Kidney glomerular epithelial cell (primary cell): Measurements from ENCODE around the gene DUSP5.
"Not testable (repeated sequence)": the region's sequence is repeated elsewhere in the genome, so short reads cannot be mapped to it uniquely, and the experiment has no call there.

Experiments
- DNase-seq: peaks from one replicate; lab custom pipeline; 2025; lab: John Stamatoyannopoulos, UW

Gene DUSP5

DNA sequence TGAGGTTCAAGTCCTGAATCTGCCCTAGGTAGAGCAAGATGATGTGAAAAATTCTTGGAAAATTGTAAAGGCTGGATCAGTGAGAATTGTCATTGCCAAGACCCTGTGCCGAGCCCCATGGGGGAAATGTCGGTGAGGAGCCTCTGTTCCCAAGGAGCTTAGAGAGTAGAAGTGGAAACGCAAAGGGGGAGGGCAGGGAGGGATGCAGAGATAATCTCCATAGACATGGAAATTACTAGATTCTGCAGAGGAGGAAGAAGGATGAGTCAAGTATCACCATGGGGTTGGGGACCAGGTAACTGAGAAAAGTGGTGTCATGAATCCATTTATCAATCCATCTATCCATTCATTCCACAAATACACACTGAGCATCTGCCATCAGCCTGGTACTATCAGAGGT lies 26.0 kb downstream of the DUSP5 start:
- DNase-seq, result no peak

DNA sequence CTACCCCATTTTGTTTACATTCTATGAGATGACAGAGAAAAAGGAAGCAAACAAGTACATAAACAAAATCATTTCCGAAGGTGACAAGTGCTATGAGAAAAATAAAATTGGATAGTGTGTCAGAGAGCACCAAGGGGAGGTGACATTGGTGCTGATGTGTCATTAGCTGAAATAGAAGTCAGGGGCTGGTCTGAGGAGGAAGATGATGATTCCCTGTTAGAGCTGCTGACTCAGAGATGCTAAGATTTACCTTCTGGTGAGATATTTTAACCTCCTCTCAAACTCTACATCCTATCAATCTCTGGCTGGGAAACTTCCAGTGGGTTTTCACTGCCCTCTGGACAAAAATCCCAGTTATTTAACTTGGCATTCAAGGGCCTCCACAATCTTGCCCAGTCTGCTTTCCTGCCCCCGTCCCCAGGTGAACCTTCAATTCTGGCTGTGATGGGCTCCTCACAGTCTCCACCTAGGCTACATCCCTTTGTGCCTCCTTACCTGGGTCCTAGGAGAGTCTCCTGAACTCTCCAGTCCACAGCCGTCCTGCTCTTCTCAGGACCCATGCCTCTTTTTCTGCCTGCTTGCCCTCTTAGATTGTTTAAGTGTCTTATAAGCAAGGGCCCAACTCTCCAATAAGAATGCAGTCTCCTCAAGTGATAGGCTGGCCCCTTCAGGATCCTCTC lies 26.6 kb downstream of the DUSP5 start:
- no peak for DNase-seq

DNA sequence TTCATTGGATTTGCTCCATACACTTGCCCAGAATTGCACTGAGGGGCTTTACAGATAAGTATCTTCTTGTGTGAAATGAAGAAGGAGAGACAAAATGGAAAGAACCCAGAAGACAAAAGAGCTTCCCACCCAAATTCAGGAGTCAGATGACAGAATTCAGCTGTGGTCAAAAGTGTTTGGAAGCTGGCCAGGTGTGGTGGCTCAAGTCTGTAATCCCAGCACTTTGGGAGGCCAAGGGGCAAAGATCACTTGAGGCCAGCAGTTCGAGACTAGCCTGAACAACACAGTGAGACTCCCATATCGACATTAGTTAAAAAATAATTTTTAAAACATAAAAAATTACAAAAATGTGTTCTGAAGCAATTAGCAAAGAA lies 27.1 kb downstream of the DUSP5 start:
- DNase-seq, result no peak

DNA sequence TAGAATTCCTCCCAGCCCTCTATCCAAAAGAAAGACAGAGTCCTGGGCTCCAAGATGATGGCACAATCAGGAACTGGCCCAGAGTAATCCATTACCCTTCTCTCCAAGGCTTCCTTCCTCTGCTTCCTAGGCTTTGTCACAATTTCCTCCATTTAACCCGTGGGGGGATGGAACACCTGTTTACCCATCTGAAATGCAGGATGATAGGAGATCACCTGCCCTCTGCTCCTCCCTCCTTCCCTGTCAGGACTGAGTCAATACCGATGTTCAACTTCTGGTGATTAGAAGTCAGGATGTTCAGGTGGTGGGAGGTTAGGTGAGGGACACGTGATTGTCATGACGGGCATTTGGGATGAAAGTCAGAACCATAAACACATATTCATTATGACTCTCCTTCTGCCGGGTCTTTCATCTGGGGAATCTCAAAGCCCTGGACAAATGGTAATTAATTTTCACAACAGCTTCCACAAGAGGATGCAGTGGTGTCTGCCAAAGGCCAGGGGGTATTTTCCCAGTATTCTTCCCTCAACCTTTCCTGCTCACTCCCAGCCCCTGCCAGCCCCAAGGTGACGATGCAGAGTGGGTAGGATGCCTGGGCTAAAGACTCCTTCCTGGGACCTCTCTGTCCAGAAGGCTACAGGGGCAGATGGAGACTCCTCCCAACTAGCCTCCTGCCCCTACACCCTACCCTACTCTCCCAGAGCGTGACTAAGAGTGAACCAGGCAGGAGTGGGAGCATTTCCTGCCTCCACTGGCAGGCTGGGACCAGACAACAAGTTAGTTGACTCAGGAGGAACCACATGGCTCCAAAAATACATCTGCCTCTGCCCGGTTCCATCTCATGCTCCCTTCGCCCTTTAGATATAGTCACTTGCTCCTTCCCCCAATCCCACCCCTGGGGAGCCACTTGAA lies 27.9 kb downstream of the DUSP5 start:
- DNase-seq, result no peak

DNA sequence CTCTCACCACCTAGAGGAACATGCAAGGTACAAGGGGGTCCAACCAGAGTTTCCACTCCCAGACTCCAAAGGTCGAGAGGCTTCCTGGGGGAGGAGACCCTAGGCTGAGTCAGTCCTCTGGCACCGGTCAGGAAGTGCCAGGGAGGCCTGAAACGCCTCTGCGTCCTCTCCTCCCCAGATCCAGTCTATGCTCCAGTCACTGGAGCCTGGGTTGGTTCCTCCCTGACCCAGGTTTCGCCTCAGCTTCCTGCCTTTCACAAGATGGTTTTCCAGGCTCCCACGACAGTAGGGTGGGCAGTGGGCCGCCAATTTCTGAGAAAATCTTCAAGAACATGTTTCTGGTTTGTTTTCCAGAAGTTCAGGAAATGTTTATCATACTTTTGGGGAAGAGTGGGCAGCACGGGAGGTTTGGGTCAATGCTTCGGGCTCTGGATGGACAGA lies 30.0 kb downstream of the DUSP5 start:
- no peak for DNase-seq

DNA sequence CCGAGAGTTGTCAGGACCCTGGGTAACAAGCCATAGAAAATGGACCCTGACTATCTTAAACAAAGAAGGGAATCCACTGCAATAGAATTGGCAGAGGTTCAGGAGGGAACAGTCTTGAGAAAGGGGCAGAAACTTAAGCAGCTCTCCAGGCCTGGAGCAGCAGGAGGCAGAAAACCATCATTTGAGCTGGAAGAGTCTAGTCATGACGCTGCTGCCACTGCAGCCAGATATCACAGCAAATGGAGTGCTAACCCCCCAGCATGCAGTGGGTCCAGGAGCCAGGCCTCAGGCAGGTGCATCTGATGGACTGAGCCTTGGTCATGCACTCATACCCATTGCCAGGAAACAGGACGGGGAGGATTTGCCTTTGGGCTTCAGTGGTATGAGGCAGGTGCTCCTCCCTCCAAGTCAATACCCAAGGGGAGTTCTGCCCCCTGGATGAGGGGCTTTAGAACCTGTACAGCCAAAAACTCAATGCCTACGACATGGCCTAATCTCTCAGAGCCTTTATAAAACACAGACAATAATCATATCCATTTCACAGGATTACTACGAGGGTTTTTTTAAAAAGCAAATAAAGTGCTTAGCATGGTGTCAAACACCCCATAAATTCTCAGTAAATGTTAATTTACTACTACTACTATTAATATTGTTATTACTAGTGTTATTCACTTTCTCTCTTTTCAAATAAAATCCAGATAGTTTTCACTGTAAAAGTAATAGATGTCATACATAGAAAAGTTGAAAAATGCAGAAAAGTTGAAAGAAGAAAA lies 30.7 kb downstream of the DUSP5 start:
- no peak for DNase-seq

DNA sequence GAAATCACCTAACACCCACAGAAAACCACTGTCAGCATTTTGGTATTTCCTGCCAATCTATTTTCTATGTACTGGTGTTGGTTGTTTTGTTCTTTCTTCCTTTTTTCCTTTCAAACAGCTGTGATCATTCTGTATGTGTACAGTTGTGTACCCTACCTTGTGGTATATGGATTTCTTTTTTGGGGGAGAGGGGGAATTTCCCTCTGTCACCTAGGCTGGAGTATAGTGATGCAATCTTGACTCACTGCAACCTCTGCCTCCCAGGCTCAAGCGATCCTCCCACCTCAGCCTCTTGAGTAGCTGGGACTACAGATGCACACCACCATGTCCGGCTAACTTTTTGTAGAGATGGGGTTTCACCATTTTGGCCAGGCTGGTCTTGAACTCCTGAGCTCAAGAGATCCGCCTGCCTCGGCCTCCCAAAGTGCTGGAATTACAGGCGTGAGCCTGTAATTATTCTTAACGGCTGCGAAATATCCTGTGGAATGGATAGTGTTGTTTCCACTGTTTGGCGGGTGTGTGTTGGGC lies 31.4 kb downstream of the DUSP5 start:
- not testable (repeated sequence) for DNase-seq

DNA sequence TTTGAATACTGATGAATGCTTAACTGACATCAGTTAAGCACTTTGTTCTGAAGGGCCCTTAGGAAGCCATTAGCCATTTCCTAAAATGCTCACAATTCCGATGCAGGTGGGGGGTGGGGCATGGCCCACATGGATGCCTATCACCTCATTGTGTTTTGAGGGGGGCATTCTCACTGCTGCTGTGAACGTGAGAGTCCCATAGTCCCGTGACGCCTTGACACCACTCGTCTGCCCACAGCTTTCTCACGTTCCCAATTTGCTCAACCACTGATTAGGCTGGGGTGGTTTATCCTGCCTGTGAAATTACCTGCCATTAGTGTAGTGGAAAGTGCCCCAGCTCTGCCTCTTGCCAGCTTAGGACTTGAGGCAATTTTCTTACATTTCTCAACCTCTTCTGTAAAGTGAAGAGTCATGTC lies 31.9 kb downstream of the DUSP5 start:
- no peak for DNase-seq

DNA sequence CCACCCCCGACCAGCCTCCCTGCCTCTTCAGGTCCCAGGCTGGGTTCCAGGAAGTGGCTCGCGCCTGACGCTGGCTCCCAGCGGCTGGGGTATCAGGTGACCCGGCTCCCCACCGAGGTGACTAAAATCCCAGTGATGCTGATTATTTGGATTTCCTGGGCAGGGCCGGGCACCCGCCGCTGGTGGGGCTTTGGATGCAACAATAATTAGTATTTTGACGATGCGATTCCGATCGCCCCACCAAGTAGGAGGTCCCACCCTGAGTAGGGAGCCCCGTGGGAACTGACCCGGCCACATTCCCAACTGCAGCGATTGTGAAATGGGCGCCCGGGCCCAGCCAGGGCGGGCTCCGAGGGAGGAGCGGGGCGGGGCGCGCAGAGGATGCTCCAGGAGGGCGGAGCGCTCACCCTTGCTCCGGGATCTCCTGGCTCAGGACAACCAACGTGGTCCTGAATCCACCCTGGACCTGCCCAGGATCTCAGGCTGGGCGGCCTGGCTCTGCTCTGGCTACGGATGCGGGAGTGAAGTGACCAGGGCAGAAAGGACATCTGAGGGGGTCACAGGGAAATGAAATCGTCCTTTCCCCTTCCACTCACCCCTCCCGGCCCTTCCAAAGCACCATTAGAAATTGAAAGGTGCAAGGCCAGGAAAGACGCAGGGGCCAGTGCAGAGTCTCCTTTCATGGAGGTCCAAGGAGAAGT lies 32.6 kb downstream of the DUSP5 start:
- DNase-seq, result no peak

DNA sequence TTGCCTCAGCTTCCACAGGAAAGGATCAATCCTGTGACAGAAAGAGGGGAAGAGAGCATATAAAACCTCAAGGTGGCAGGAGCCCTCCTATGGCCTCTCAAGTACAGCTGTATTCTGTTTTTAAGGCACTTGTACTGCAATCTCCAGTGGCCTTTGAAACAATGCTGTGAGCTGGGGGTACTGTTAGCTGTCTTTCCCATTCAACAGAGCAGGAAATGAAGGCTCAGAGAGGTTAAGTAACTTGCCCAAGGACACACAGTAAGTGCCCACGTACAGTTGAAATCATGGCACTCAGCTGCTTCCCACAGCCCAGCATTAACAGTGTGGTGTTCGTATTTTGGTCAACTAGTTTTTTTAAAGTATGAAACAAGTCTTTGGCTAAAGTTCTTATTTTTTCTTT lies 34.0 kb downstream of the DUSP5 start:
- DNase-seq, result no peak

DNA sequence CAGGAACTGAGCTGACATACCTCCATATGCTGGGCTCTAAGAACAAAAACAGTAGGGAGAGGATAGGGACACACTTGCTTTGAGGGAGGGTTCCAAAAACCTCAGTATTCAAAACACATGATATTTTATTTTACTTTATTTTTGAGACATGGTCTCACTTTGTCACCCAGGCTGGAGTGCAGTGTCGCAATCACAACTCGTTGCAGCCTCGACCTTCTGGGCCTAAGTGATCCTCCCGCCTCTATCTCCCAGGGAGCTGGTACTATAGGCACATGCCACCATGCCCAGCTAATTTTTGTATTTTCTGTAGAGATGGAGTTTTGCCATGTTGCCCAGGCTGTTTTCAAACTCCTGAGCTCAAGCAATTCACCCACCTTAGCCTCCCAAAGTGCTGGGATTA lies 34.9 kb downstream of the DUSP5 start:
- DNase-seq, result not testable (repeated sequence)

DNA sequence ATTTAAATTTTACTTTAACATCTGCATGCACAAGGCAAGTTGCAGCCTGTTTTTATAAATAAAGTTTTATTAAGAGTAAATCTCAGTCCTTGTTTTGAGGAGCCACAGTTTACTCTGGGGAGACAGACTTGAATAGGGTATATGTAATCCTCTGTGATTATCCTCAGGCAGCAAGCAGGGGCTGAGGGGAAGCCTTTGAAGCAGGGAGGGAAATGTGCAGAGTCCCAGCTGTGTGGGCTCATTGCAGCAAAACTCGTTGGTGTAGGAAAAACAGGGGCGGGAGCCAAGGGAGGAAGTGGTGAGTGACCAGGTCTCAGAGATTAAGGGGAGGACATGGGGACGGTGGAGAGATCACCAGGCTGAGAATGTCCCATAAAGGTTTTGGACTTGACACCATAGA lies 35.4 kb downstream of the DUSP5 start:
- DNase-seq, result no peak

DNA sequence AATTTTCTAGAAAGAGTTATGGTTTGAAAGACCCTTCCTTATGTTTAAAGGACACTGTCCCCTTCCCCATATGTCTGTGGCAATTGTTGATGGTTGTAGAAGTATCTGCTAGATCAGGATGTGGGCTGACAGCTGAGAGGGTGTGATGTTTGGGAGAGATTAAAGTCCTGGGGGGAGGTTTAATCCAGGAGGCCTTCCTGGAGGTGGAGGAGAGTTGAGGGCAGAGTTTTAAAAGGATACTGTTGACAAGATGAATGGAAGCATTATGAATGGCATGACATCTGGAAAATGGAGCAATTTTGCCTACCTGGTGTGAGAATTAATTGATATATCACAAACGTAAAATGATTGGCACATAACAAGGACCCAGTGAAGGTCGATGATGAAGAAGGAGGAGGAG lies 36.9 kb downstream of the DUSP5 start:
- DNase-seq, result no peak

DNA sequence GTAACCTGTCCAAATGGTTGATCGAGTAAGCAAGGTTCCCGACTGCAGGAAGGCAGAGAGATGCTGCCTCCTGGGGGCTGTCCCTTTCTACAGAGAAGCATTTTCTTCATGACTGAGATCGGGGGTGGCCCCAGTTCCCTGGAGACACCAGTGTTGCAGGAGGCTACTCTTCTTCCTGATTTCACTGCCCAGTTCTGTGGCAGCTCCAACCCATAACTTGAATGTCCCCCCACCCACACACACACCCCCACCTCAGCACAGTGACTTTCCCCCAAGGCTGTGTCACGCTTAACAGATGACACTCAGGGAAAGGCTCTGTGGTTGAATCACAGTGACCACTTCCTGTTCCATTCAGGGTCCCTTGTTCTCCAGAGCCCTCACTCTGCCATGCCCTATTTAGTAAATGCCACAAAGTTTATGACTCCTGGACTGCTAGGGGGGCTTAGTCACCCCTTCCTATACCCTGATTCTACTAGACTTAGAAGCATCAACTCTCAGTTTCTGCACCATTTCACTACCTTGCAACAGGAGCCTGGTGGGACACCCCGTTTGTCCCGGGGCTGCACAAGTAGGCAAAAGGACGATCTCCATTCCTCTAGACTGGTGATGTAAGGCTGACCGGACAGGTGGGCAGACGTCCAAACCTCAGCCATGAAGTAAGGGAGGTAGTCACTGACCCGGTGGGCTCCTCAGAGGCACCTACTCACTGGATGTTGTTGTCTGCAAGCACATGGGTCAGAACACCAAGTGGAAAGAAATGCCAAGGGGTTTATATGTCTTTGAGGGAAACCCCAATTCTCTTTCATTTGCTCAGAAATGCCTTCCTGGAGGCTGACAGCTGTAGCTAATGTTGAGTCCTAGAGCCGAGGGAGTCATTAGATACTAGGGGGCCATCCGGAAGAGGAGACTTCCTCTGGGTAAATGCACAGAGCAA lies 38.5 kb downstream of the DUSP5 start:
- DNase-seq, result peak; percentile 87

DNA sequence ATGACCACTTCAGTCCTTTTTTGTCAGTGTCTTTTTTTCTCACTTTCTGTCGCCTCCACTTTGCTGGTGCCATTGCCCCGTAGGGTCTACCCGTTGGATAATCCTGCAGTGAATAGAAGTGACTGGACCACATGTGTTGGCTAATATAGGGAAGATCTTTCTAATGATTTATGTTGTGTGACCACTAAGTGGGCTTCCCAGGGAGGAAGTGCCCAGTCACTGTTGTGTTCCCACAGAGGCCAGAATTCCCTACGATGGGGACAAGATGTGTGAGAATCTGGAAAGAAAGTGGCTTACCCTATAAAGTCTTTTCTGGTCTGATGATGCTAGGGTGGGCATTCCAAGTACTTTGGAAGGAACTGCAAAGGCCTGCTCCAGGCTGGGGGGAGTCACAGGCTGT lies 41.4 kb downstream of the DUSP5 start:
- no peak for DNase-seq

DNA sequence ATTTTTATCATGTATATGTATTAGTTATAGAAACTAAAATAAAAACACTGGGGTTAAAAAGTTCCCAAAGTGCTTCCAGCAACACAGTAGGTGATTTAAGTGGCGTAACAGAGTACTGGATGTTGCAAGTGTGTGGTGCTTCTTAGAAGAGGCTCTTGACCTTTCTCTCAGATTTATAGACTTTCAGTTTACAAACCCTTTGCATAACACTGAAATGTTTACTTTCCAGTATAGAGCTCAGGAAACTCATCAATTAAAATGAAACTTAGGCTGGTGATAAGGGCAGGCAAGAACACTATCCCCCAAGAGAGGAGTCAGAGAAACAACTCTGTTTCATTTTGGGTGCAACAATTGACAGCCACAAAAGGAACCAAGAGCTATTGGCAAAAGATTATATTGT lies 42.3 kb downstream of the DUSP5 start:
- no peak for DNase-seq

DNA sequence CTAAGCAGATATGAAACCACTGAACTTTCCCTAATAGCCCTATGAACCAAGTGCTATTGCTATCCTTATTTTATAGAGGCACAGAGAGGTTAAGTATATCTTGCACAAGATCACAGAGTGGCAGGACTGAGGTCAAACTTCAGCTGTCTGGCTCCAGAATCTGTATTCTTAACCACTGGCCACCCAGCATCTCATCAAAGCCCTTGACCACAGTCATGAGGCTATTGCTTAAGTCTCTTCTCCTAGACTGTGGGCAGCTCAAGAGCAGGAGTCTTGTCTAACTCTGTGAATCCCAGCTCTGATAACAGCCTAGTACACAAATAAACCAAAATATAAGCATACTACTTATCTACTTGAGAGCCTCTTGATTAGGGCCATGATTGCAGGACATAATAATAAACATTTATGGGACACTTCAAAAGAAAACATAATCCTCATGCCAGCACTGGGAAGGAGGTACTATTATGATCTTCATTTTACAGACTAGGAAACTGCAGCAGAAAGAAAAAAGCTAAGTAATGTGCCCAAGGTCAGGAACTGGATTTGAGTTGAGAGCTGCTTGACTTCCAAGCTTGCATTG lies 47.3 kb downstream of the DUSP5 start:
- DNase-seq, result no peak

DNA sequence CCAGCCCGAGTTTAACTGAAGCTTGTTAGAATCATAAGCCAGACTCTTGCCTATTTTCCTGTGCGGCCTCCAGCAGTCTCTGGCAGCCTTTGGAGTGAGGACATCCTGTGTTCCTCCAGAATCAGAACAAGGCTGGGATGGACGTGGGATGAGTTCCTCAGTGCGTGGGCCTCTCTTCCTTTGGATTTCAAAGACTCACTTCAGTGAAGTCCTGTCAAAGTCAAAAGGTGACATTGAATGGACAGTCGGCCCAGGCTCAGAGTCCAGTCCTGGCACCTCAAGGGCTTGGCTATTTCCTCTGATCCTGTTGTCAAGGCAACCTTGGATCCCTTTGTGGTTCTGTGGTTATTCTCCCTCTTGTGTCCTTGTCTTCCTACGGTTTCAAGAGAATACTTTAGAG lies 48.4 kb downstream of the DUSP5 start:
- DNase-seq, result no peak

DNA sequence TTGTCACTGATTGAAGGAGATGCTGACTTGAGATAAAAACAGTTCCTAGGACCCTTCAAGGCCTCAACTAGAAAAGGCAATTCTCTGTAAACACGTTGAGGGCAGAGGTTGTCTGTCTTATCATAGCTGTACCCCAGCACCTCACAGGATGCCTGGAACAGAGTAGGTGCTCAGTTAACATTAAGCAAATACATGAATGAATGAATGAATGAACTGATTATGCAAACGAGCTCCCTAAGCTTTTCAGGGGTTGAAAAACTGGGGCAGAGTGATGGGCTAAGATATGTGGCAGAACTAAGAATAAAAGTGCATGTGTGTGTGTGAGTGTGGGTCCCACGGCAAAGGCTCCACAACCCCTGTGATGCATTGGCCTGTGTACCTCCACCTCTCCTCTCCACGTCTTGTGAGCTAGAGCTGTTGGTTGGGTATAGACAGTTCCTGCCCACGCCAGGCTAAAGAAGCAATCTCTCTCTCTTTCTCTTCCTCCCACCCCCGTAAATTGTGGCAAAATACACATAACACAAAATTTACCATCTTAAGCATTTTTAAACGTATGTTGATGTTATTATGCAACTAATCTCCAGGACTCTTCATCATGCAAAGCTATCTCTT lies 48.9 kb downstream of the DUSP5 start:
- DNase-seq, result no peak
